GM04503 (cell line): ENCODE data around the gene SMIM21.
A peak's percentile ranks its signal among the peaks of the same experiment; 100 is the strongest.

Experiments
- DNase-seq: peaks from one replicate; pipeline ENCODE4 v3.0.0-alpha.2; 2012; ENCODE audit warnings: low read depth

SMIM21 gene

DNA sequence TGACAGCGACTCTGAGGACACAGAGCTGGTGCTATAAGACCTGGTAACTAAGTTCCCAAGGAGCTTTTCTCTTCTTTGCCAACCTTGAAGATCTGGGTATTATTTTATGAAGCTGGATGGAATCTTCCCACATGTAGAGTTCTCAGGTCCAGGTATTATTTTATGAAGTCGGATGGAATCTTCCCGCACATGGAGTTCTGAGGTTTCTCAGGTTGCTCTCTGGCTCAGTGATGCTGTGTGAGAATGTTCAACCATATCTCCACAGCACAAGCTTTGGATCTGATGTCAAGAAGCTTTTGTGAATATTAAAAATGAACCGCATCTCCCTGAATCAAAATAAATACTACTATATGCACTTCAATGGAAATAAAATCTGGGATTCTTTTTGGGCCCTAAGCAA is at the start of gene SMIM21:
Gene SMIM21 (minus strand): TSS at position 101 of the 400 bp plus-strand sequence. CDS start 140 bp downstream, outside the sequence.
- DNase-seq: no peak

DNA sequence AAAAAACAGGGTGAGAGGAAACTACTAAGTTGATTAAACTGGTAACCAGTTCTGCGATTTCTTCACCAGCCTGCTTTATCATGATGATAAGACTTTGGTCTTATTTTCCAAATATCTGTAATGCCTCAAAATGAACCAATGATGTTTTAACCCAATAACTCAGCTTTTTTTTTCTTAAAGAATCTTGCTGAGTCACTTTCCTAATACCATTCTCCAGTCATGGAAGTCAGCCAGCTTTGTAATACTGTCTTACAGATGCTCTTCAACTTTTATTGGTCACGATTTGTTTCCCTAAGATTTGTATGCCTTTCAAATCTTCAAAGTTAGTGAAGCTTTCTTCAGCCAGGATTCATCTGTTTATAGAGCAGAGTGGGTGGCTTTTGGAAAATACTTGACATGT is 47.7 kb upstream of the SMIM21 start:
- DNase-seq: peak; percentile 86

DNA sequence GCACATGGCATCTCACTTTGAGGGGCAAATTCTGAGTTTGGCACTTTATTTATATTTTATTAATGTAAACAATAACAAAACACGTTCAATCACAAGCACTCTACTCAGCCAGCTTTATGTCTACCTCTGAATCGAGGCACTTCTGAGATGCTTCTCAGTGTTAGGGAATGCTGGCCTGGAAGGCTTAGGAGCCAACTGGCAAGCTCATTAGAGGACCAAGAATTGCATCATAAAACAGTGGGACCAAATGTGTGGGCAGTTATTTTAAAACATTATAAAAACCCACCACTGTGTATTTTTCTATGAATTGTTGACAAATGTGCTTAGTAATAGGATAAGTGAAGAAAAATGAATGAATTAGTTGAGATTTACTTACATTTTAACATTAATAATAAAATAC is 46.8 kb upstream of the SMIM21 start:
- no peak for DNase-seq

DNA sequence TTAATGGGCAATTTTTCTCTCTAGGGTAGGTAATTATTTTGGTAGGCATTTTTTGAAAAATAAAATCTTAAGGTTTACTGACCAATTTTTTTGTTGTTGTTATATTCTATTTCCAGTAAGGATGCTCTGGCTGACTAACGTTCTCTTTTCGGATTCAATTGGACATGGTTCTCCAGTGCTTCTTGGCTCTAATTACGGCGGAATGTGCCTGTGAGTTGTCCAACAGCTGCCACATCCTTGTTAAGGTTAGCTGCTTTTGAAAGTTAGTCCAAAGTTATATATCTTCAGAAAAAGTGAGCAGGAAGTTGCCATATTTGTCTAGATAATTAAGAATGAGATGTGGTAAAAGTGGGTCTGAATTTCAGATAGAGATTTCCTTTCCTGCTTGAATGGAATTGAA is 45.8 kb upstream of the SMIM21 start:
- DNase-seq: no peak

DNA sequence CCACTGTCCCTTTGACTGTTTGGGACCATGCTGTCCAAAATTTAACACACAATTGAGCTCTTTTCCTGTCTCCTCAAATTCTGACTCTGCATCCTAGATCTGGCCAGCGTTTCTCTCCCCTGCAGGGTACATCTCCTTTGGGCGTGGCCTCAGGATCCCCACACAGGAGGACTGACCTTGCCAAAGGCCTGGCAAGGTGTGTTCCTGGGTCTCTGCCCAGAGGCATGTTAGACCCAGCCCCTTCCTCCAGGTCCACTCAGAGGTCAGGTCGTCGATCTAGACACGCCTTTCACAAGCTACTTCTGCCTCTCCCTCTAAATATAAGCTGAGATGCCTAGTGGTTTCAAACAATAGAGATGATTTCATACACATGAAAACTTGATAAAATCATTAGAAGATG is 45.4 kb upstream of the SMIM21 start:
- DNase-seq: no peak

DNA sequence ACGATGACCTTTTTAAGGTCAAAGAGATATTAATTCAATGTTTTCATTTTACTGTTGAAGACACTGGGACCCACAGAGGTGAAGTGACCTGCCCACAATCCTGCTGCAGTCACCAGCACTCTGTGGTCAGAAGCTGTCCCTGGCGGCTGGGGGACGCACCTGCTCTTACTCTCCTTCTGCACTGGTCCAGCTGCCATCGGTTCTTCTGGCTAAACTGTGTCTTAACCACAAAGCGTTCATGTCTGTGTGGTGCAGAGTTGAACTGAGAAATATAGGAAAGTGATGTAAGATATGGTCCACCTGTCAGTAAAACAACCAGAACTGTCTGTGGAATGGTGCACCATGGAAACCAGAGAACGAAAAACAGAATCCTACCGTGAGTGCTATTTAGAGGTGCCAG is 44.9 kb upstream of the SMIM21 start:
- no peak for DNase-seq

DNA sequence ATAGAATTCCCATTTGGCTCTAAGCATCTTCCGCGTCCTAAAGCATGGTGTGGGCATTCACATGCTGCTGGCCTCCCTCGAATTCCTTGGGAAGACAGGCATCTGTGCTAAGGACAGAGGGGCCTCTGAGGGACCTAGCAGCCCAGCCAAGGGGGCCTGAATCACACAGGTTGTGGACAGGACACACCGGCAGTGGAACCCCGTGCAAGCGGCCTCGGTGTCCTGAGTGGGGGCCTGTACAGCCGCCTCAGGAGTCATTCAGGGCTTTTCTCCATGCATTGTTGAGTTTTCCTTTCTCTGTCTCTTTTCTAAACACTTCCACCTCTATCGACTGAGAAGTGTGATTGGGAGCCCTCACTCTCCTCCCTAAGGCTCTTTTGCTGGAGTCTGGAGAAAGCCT is 44.3 kb upstream of the SMIM21 start:
- DNase-seq: no peak

DNA sequence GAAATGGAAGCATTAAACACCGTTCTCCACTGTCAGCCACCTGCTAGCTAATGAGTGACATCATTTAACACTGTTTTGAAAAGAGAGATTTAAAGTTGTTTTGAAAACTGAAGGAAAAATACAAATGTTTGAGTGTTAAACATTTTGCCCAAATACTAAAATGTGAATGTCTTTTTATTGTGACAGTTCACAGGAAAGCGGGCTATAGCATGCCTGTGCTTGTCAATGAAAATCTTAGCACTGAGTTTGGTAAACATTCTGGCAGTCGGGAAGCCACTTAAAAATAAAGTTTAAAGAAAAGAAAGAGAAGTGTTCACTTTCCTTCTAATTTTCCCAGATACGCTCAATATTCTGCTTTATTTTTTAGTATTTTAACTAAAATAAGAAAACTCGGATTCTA is 40.3 kb upstream of the SMIM21 start:
- no peak for DNase-seq

DNA sequence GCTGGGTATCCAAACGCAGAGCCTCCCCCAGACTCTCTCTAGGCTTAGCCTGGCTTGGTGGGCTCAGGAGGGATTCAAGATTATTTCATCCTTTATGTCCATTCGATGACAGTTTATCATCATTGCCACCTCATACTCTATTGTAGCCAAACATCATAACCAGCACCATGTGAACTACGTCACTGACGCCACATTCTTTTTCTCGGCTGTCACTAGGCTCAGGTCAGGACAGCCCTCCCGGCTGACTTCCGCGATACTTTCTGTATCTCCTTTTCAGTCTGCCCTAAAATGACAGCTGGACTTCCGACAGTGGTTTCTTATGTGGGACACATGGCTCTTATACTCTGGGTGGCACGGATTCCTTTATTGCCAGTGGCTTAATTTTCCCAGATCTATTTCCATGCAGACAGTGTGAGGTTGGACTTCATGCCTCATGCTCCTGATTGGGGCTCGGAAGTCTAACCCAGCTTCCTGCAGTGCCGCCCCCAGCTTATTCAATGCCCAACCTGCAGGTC is 39.8 kb upstream of the SMIM21 start:
- DNase-seq: no peak

DNA sequence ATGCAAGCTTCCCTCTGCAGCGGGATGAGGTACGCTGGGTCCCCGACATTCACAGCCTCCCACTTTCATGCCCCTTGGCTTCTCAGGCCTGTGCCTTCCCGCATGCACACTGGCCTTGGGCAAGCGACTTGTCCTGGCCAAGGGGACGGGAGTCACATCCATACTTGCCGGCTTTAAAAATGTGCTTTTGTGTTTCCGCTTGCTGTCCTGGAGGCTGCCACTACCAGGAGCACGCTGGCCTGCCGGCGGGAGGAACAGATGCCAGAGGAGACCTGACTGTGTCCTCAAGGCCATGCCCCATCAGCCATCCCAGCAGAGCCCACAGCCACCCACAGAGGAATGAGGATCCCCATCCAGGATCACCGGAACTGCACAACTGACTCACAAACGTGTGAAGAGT is 36.9 kb upstream of the SMIM21 start:
- DNase-seq: no peak

DNA sequence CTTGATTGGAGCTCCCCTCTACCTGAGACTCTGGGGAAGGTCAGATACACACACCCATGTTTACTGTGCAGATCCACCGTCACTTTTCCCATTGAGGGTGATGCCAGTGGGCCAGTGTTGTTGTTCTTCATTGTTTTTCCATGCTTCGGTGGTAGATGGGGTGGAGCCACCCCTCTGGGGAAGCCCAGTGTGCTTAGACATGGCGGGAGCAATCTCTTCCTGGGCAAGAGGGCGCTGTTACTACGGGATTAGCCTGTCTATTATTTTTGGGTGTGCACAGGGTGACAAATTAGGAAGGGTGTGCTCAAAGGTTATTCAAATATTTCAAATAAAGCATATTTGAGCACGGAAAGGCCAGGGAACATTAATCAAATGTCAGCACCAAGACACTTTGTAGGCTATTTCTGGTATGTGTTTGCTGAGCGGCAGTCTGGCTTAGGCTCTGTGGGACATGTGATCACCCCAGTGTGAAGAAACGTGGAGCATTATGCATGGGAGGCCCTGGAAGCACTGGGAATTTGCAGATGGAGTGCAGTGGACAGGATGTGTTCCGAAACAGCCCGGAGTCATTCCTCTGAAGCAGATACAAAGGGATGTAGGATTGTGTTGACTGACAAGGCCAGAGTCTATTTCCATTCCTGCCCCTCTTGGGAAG is 34.8 kb upstream of the SMIM21 start:
- DNase-seq: no peak

DNA sequence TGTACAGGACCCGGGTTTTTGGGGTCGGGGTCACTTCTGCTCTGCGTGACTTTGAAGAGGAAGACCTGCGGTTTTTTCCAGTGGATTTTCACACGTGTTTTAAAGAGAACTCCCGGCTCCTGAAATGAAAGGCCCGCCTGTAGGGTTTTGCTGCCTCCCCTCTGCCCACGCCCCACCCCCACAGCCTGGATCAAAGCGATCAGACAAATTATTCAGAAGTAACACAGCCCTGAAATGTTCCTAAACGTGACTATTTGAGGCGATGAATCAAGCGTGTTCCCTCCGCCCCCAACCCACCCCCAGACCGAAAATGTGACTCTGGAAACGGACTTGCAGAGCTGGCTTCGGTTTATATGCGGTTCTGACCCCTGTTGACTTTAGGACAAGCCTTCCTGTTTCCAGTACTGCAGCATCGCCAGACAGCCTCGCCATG is 28.7 kb upstream of the SMIM21 start:
- DNase-seq: no peak

DNA sequence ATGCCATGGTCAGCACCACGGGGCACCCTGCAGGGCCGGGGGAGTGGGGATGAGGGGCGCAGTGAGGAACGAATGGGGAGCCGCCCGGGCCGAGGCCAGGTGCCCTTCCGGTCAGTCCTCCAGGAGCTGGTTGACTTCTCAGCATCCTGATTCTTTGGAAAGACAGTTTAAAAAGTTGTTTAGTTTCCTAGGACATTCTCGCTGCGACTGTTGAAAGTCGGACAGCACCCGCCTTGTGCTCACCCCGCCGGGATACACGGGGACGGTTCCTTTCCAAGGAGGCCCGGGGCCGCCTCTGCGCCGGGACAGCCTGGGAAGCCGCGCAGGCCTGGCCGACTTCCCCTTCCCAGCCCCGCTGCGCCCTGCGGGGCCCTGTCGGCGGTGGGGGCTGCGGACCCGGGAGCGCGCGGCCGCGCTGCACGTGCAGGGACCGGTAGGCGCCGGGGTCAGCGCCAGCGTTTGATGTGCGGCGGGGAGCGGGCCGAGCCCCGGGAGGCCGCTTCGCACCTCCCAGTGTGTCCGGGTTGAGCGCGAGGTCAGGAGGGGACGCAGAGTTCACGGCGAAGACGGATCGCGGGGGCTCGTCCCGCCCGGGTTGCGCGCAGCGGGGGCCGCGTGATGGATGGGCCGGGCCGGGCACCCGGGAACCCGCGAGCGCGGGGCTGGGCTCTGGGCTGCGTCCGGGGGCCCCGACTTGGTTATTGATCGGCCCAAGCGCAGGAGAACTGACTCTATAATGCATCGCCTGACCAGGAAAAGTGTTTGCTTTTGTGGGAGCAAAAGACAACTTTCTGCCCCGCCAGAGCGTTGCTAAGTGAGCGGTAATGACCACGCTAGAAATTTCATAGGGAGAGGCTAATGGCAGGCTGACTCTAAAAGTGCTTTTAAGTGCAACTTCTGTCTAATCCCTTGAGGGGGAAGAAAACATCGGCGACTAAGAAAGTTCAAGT is 28.0 kb upstream of the SMIM21 start:
- no peak for DNase-seq

DNA sequence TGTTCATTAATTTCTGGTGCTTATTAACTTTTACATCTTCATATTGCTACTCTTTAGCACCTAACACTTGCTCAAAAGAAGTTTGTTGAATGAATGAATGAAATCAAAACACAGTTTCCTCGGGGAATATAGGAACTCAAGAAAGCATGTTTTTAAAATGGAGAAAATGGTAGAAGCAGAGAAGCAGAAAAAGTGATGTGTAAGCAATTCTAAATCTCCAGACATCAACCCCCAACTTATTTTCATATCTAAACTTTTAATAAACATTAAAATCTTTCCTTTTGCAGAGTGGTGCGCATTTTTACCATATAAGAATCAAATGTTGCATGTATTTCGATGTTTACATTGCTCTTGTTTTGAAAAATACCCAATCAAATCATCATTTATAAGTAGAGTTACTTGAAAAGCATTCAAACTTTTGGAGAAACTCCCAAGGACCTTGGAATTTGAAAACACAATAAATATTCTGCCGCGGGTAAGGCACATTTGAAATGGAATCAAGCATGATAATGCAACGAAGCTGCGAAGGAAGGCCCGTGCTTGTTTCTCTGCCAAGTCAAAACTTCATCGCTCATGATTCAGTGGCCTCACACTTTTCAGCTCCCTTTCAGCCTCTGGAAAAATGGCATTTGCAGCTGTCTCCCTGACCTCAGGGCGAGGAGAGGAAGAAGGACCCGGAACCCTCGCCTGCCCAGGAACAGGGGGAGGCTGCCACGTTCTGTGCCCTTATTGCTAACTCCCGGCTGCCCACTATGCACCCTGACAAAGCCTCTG is 26.7 kb upstream of the SMIM21 start:
- no peak for DNase-seq

DNA sequence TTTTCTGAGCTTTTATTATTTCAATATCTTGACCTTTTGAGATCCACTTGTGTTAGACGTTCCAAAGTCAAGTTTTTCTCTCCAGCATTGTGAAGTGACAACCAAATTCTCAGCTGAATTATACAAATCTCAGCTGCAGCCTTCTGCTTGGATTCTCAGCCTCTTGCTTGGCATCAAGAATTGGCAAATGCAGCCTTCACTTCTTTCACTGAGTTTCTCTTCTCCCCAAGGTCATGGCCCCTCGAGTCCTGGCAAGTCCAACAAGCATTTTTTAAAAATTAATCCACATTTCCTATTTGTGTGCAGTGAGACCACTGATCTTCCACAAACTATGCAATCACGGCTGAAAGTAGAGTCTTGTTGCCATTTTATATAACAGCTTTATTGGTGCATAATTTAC is 23.4 kb upstream of the SMIM21 start:
- DNase-seq: no peak

DNA sequence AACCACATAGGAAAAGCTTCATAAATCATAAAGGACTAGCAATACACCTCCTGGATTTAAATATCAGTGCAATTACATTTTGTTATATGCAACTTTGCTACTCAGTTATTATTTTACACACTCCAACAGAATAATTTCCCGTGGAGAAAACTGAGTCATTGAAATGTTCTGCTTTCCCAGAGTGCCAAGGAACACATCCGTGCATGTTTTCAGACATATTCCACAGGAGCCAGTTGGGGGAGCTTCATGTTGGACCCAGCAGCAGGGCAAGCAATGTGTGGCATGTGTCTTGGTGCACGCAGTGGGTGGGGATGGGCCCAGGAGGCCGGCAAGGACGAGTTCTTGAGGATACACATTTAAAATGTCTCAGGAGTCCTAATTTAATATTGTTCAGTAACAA is 14.4 kb upstream of the SMIM21 start:
- DNase-seq: no peak

DNA sequence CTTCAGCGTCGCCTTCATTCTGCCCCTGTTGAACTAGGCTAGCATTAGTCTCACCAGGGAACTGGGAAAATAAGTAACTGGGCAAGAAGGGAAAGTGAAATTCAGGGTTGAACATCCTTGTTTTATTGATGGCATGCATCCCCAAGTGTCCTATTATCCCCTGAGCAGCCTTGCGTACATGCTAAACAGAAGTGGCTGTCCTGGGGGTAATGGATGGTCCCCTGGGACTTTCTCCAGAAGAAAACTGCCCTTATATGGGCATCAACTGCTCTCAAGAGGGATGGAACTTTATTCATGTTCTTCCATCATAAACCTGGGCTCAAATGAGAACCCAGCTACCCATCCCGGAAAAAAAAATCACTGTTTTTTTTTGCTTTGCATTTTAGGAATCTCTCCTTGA is 11.8 kb upstream of the SMIM21 start:
- DNase-seq: no peak

DNA sequence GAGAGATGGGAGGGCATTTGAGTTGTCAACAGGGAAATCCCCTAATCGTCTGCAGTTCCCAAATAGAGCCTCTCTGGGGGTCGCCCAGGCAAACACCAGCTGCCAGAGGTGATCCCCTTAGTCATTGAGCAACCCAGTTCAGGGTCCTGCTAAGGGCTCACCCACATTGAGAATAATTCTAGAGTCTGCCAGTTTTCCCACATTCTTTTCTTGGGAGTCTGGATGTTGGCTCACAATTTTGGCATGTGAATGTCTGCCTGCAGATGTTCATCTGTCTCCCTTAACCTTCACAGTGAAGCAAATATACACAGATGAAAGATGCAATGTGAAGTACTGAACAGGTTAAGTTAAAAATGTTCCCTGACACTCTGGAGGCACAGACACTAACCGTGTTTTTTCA is 11.4 kb upstream of the SMIM21 start:
- DNase-seq: no peak

DNA sequence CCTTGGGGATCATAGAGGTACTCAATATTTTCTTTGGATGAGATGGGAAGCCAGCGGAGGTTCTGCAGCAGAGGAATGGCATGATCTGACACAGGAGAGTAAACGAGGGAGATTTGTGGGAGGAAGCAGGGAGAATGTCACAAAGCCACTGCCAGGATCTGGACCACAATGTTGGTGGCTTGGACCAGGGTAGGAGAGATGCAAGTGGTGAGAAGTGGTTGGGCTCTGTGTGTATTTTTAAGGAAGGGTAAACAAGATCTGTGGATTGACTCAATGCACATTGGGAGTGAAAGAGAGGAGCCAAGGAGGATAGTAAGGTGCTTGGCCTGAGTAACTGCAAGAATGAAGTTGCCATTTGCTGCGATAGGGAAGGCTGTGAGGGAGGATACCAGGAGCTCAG is 10.5 kb upstream of the SMIM21 start:
- DNase-seq: no peak

DNA sequence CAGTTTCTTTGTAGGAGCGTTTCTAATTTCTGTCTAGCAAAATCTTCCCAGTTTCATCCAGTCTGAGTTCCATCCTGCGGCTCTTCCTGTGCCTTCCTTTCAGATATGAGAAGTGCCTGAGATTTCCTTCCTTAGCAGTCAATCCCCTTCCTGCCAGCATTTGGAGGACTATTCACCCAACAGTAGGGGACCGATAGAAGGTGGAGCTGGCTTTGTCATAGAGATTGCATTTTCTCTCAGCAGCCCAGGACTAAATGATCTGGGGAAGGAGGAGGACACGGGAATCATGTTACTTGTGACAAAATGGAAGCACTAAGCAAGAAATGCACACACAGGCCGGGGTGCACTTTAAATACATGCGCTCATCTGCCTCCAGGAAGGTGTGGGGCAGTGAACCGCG is 5.6 kb upstream of the SMIM21 start:
- DNase-seq: no peak

DNA sequence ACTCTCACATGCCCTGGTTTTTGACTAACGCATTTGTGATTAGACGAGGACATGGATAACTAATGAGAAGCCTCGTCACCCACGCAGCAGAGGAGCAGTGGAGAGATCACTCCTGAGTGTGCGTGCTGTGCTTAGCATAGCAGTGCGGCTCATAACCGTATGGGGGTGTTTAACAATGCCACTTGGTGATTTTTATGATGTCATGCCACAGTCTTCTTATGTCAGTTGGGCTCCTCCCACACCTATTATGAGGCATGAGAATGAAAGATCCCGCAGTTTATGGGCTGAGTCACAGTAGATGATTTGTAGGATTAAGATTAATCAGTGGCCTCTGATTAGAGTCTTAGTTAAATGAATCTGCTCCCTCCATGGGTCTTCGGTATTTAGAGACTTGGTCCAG is 2.5 kb upstream of the SMIM21 start:
- no peak for DNase-seq

DNA sequence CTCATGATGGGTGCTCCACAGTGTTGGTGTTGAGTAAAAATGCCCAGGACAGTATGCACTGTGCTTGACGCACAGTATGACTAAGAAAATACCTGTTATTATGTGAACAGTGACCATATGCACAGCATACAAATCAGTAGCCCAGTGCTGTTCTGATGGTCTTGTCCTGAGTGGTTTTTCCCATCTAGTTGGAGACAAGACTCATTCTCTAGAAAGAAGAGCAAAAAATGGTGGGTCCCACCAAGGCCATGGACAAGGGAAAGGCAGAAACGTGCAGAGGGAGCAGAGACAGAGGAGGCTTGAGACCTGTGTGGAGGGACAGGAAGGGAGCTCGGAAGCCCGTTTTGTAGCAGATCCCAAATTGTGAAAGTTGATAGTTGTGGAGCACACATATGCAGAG is 987 bp upstream of the SMIM21 start:
- DNase-seq: no peak
